ENCODE measurements around the gene TACR2. TPM values are rescaled to one million over a fixed set of nuclear protein-coding genes. Genes with fewer than 3 reads are reported as not detected.

Gene TACR2
- total RNA-seq, 1 experiment from 2014 or later: not detected

- in situ Hi-C loops (cut with HindIII; ENCODE audit: low sequenced_read_pairs): no loop called here
- peak; percentile 62 for DNase-seq (ENCODE audit: low spot score)
These were observed 9.0 kb downstream of the TACR2 start for GRCh38 chr10:69407621-69408301.

- in situ Hi-C loops (cut with HindIII; ENCODE audit: low sequenced_read_pairs): no loop called here
These were observed 9.7 kb downstream of the TACR2 start for GRCh38 chr10:69406816-69407580.

GRCh38 chr10:69406302-69406811, 10.4 kb downstream of the TACR2 start:
- in situ Hi-C loops (cut with HindIII; ENCODE audit: low sequenced_read_pairs): no loop called here
- DNase-seq (ENCODE audit: low spot score): no peak

More at GRCh38 chr10:69406816-69407580, 9.7 kb downstream of the TACR2 start:
- DNase-seq (ENCODE audit: low spot score): peak; percentile 66

GRCh38 chr10:69405221-69405620, 11.5 kb downstream of the TACR2 start:
- in situ Hi-C loops (cut with HindIII; ENCODE audit: low sequenced_read_pairs): no loop called here
- DNase-seq (ENCODE audit: low spot score): no peak

- DNase-seq (ENCODE audit: low spot score): no peak
- in situ Hi-C loops (cut with HindIII; ENCODE audit: low sequenced_read_pairs): no loop called here
These were observed 11.9 kb downstream of the TACR2 start for GRCh38 chr10:69404786-69405185.

GRCh38 chr10:69403519-69403918, 13.2 kb downstream of the TACR2 start:
- DNase-seq (ENCODE audit: low spot score): no peak
- in situ Hi-C loops (cut with HindIII; ENCODE audit: low sequenced_read_pairs): no loop called here

- in situ Hi-C loops (cut with HindIII; ENCODE audit: low sequenced_read_pairs): no loop called here
- no peak for DNase-seq (ENCODE audit: low spot score)
These were observed 13.7 kb downstream of the TACR2 start for GRCh38 chr10:69403066-69403465.

GRCh38 chr10:69402386-69402785, 14.3 kb downstream of the TACR2 start:
- in situ Hi-C loops (cut with HindIII; ENCODE audit: low sequenced_read_pairs): no loop called here

GRCh38 chr10:69401416-69401815, 15.3 kb downstream of the TACR2 start:
- DNase-seq (ENCODE audit: low spot score): no peak
- in situ Hi-C loops (cut with HindIII; ENCODE audit: low sequenced_read_pairs): no loop called here

More at GRCh38 chr10:69402386-69402785, 14.3 kb downstream of the TACR2 start:
- DNase-seq (ENCODE audit: low spot score): no peak

GRCh38 chr10:69400936-69401335, 15.8 kb downstream of the TACR2 start:
- in situ Hi-C loops (cut with HindIII; ENCODE audit: low sequenced_read_pairs): no loop called here
- DNase-seq (ENCODE audit: low spot score): no peak

GRCh38 chr10:69398466-69398865, 18.3 kb downstream of the TACR2 start:
- DNase-seq (ENCODE audit: low spot score): no peak
- in situ Hi-C loops (cut with HindIII; ENCODE audit: low sequenced_read_pairs): no loop called here

GRCh38 chr10:69397972-69398371, 18.7 kb downstream of the TACR2 start:
- in situ Hi-C loops (cut with HindIII; ENCODE audit: low sequenced_read_pairs): no loop called here
- DNase-seq (ENCODE audit: low spot score): no peak

GRCh38 chr10:69394020-69394419, 22.7 kb downstream of the TACR2 start:
- in situ Hi-C loops (cut with HindIII; ENCODE audit: low sequenced_read_pairs): no loop called here

GRCh38 chr10:69392481-69393000, 24.2 kb downstream of the TACR2 start:
- in situ Hi-C loops (cut with HindIII; ENCODE audit: low sequenced_read_pairs): no loop called here
- peak; percentile 92 for DNase-seq (ENCODE audit: low spot score)

More at GRCh38 chr10:69394020-69394419, 22.7 kb downstream of the TACR2 start:
- no peak for DNase-seq (ENCODE audit: low spot score)

GRCh38 chr10:69391158-69391557, 25.6 kb downstream of the TACR2 start:
- in situ Hi-C loops (cut with HindIII; ENCODE audit: low sequenced_read_pairs): no loop called here

GRCh38 chr10:69389827-69390490, 26.8 kb downstream of the TACR2 start:
- DNase-seq (ENCODE audit: low spot score): no peak
- in situ Hi-C loops (cut with HindIII; ENCODE audit: low sequenced_read_pairs): no loop called here

More at GRCh38 chr10:69391158-69391557, 25.6 kb downstream of the TACR2 start:
- DNase-seq (ENCODE audit: low spot score): no peak

- DNase-seq (ENCODE audit: low spot score): no peak
- in situ Hi-C loops (cut with HindIII; ENCODE audit: low sequenced_read_pairs): no loop called here
These were observed 28.2 kb downstream of the TACR2 start for GRCh38 chr10:69388488-69388887.

GRCh38 chr10:69387500-69387899, 29.2 kb downstream of the TACR2 start:
- no peak for DNase-seq (ENCODE audit: low spot score)
- in situ Hi-C loops (cut with HindIII; ENCODE audit: low sequenced_read_pairs): no loop called here

GRCh38 chr10:69385454-69386350, 31.0 kb downstream of the TACR2 start:
- in situ Hi-C loops (cut with HindIII; ENCODE audit: low sequenced_read_pairs): no loop called here
- no peak for DNase-seq (ENCODE audit: low spot score)

Measured in G401 (cell line).